Adrenal gland (tissue), 12 donors: ENCODE measurements around the gene CTBP2. TPM values are rescaled to one million over a fixed set of nuclear protein-coding genes. Genes with fewer than 3 reads are reported as not detected.
A peak's percentile ranks its signal among the peaks of the same experiment; 100 is the strongest.

Experiments
- DNase-seq, 7 donors: peaks; one replicate each; pipeline ENCODE4 v3.0.0-alpha.2; 2019 to 2020
- H3K27ac ChIP-seq, 5 donors: fragments of 200-600 bp; sonication (generic) in 4 of 5; 1 replicate in 3 of 5; 2 replicates in 2 of 5; pipeline versions ENCODE4 v1.5.1 to v1.8.0; 2016 to 2020; ENCODE audit warnings: mild to moderate bottlenecking in 1 of 5
- H3K27me3 ChIP-seq: fragments of 200-600 bp; 2 replicates; pipeline ENCODE4 v1.8.0; 2021
- H3K36me3 ChIP-seq, 2 donors: fragments of 200-600 bp; replicated peaks in 1 of 2; 1 replicate in 1 of 2; 2 replicates in 1 of 2; pipeline versions ENCODE4 v1.5.1 to v1.8.0; 2018 to 2022
- H3K4me1 ChIP-seq, 2 donors: fragments of 200-600 bp; replicated peaks in 1 of 2; 1 replicate in 1 of 2; 2 replicates in 1 of 2; pipeline versions ENCODE4 v1.5.1 to v1.8.0; 2018 to 2021
- H3K4me3 ChIP-seq, 4 donors: fragments of 200-600 bp; sonication (generic) in 3 of 4; one replicate each; pipeline ENCODE4 v1.5.1; 2016 to 2018
- H3K9me3 ChIP-seq, 3 donors: fragments of 200-600 bp; sonication (generic) in 1 of 3; replicated peaks in 1 of 3; 1 replicate in 2 of 3; 2 replicates in 1 of 3; pipeline versions ENCODE4 v1.5.1 to v1.8.0; 2016 to 2021
- CTCF ChIP-seq, 6 experiments: fragments of 450-650 bp in 4 of 6; fragments of 200-600 bp in 2 of 6; sonication (generic) in 1 of 6; IDR thresholded peaks; 1 replicate in 5 of 6; 2 replicates in 1 of 6; pipeline versions ENCODE4 v1.5.1 to v1.8.0; 2016 to 2021; ENCODE audit warnings: antibody characterized with exemption in 6 of 6, mild to moderate bottlenecking in 2 of 6, moderate library complexity in 1 of 6
- POLR2A ChIP-seq, 2 donors: fragments of 450-650 bp; IDR thresholded peaks; one replicate each; pipeline ENCODE4 v1.6.1; 2017; ENCODE audit warnings: antibody characterized with exemption in 2 of 2, mild to moderate bottlenecking in 2 of 2, moderate library complexity in 1 of 2
- WGBS, 4 donors: extraction: QIAGEN DNeasy Blood & Tissue Kit in 2 of 4; methylation state at CpG; one replicate each; pipeline versions ENCODE4 v1.1.5 to v1.1.7; 2013 to 2017; 5-methylcytosine and 5-hydroxymethylcytosine counted together
- intact Hi-C, 2 donors: fragments of 100-400 bp; cut with DNase I; formaldehyde crosslinking; loops; one replicate each; pipeline versions ENCODE4 v1.14.1 to v1.15.0; 2022 to 2023
- polyA plus RNA-seq, 3 donors: library from polyadenylated mRNA; stranded (reverse); fragments of 200-250 nt in 2 of 3; fragments of 350-450 nt in 1 of 3; fragmentation: Illumina TruSeq in 1 of 3; extraction: RNeasy Lipid Tissue Mini Kit (QIAGEN cat#74804) in 1 of 3; gene quantifications; one replicate each; pipeline ENCODE4 v1.2.3, GENCODE V29; 2013 to 2014
- total RNA-seq, 9 donors: library from RNA; depleted of rRNA in 4 of 9; stranded (reverse); fragments of >200 nt in 4 of 9; fragments of 120-200 nt in 1 of 9; fragmentation: NEBNext Ultra II Directional in 1 of 9; extraction: Animal tissue kit (Norgen Biotek cat#: 25700) in 1 of 9; gene quantifications; one replicate each; pipeline versions ENCODE4 v1.1.0 to v1.2.4, GENCODE V29; 2013 to 2023
- donor health status: healthy with polysubstance abuse.
- donor health status: Bipolar disorder and iron deficiency.
- donor health status: DM: yes; HTN: yes; CAD: no.
- donor health status: DM: no; HTN: no; CAD: no.
- donor health status: DM: no; HTN: no; CAD: no.
- donor health status: DM: yes; HTN: yes; CAD: no.

Gene CTBP2
- total and polyA plus RNA-seq, 12 donors, result 25.3 to 66.5 (median 45.7) TPM

- H3K9me3 ChIP-seq, result no peaks in the 10 kb centered on the region
- intact Hi-C loops, result loop anchor here in 1 of 2 donors (10.0 kb wide), 1 partner anchor 174 kb away; no protein-coding TSS in a partner anchor
- TF ChIP-seq CTCF (IDR thresholded peaks at IDR 0.05) (peak; percentile 23 to 58 (median 52)), POLR2A (IDR thresholded peaks at IDR 0.05) (peak in 1 of 2 donors; percentile 71)
- H3K4me3 ChIP-seq, result peak overlapping the region; percentile 10 to 97 (median 51)
- no peaks in the 10 kb centered on the region for H3K36me3 ChIP-seq
- peak; percentile 74 to 90 (median 82) for DNase-seq
- peak overlapping the region; percentile 35 to 99 (median 88) for H3K27ac ChIP-seq
- no peaks in the 10 kb centered on the region for H3K27me3 ChIP-seq
- WGBS, 4 donors, result 0 to 1% (median 0%) methylated on average over 14 to 76 of the region's 76 CpGs
- H3K4me1 ChIP-seq, result peaks cover 28 to 31% of the 10 kb centered on the region in 2 donors
Measured at GRCh38 chr10:125160856-125161706, 718 bp upstream of the CTBP2 start.

- H3K27me3 ChIP-seq, result no peaks in the 10 kb centered on the region
- H3K36me3 ChIP-seq, result no peaks in the 10 kb centered on the region
- peaks cover 31 to 45% of the 10 kb centered on the region in 2 donors for H3K4me1 ChIP-seq
- H3K4me3 ChIP-seq, result peak overlapping the region in 3 of 4 donors; percentile 33 to 97 (median 75)
- TF ChIP-seq POLR2A (IDR thresholded peaks at IDR 0.05) (peak in 1 of 2 donors; percentile 31), CTCF (IDR thresholded peaks at IDR 0.05) (no peak)
- H3K9me3 ChIP-seq, result no peaks in the 10 kb centered on the region
- 0 to 1% (median 0%) methylated on average over 2 to 66 of the region's 66 CpGs for WGBS, 4 donors
- intact Hi-C loops, result loop anchor here in 1 of 2 donors (10.0 kb wide), 1 partner anchor 75 kb away; no protein-coding TSS in a partner anchor
- peak in 5 of 7 donors; percentile 39 to 57 (median 45) for DNase-seq
- peak overlapping the region; percentile 81 to 99 (median 92) for H3K27ac ChIP-seq
Measured at GRCh38 chr10:125159486-125159931, 854 bp downstream of the CTBP2 start.

- WGBS, 4 donors, result 0 to 1% (median 0%) methylated on average over 8 to 115 of the region's 115 CpGs
- peak overlapping the region; percentile 87 to 99 (median 94) for H3K27ac ChIP-seq
- peaks cover 33 to 52% of the 10 kb centered on the region in 2 donors for H3K4me1 ChIP-seq
- TF ChIP-seq POLR2A (IDR thresholded peaks at IDR 0.05) (peak; percentile 25 to 82), CTCF (IDR thresholded peaks at IDR 0.05) (peak in 1 of 6 experiments; percentile 13)
- no peaks in the 10 kb centered on the region for H3K27me3 ChIP-seq
- peak overlapping the region; percentile 24 to 97 (median 58) for H3K4me3 ChIP-seq
- DNase-seq, result peak; percentile 45 to 75 (median 64)
- intact Hi-C loops, result loop anchor here in 1 of 2 donors (10.0 kb wide), 1 partner anchor 74 kb away; no protein-coding TSS in a partner anchor
- no peaks in the 10 kb centered on the region for H3K9me3 ChIP-seq
- no peaks in the 10 kb centered on the region for H3K36me3 ChIP-seq
Measured at GRCh38 chr10:125158601-125159485, 1.5 kb downstream of the CTBP2 start.
